Measurements from ENCODE around the gene TRERF1.

GRCh38 chr6:42220807-42221206, 230.9 kb downstream of the TRERF1 start:
- TF ChIP-seq CTCF (IDR thresholded peaks at IDR 0.05) (no peak), POLR2AphosphoS5 (IDR thresholded peaks at IDR 0.05; ENCODE audit: low read depth, low read length) (no peak)

Measured in SK-N-SH (cell line).